Forelimb muscle (tissue), 1 donor: ENCODE measurements around the gene MTFR2. TPM values are rescaled to one million over a fixed set of nuclear protein-coding genes. Genes with fewer than 3 reads are reported as not detected.
A peak's percentile ranks its signal among the peaks of the same experiment; 100 is the strongest.

ENCODE experiments used
- DNase-seq: peaks from one replicate; pipeline ENCODE4 v3.0.0-alpha.2; 2013; ENCODE audit warnings: low read depth
- polyA plus RNA-seq: library from polyadenylated mRNA; unstranded; fragments of 120-200 nt; gene quantifications from one replicate; pipeline ENCODE4 v1.2.1, GENCODE V29; 2013; ENCODE audit not compliant: insufficient read length

Gene MTFR2
- polyA plus RNA-seq, result 1.1 TPM

GRCh38 chr6:136249811-136250685 lies at the start of gene MTFR2:
Gene MTFR2 (minus strand): TSS chr6:136250311. CDS start chr6:136249099, 1,212 bp downstream.
- peak; percentile 99 for DNase-seq

GRCh38 chr6:136294621-136295020 lies 44.5 kb upstream of the MTFR2 start:
- DNase-seq, result no peak

GRCh38 chr6:136290410-136291010 lies 40.4 kb upstream of the MTFR2 start:
- peak; percentile 69 for DNase-seq

GRCh38 chr6:136289579-136290409 lies 39.7 kb upstream of the MTFR2 start, which contains the start of gene BCLAF1:
Gene BCLAF1 (minus strand): TSS chr6:136289846. CDS start chr6:136279866, 9,980 bp downstream.
- peak; percentile 98 for DNase-seq

- peak; percentile 79 for DNase-seq
These were observed 39.1 kb upstream of the MTFR2 start for GRCh38 chr6:136289327-136289578.

GRCh38 chr6:136288566-136289326 lies 38.6 kb upstream of the MTFR2 start:
- DNase-seq, result peak; percentile 52

GRCh38 chr6:136284909-136285308 lies 34.8 kb upstream of the MTFR2 start:
- no peak for DNase-seq

GRCh38 chr6:136282906-136283305 lies 32.8 kb upstream of the MTFR2 start:
- no peak for DNase-seq

GRCh38 chr6:136280032-136280609 lies 30.0 kb upstream of the MTFR2 start:
- no peak for DNase-seq

- no peak for DNase-seq
These were observed 24.0 kb upstream of the MTFR2 start for GRCh38 chr6:136274062-136274461.

- no peak for DNase-seq
These were observed 15.0 kb upstream of the MTFR2 start for GRCh38 chr6:136265101-136265500.

- DNase-seq, result no peak
These were observed 12.8 kb upstream of the MTFR2 start for GRCh38 chr6:136262940-136263339.

- DNase-seq, result no peak
These were observed 4.8 kb upstream of the MTFR2 start for GRCh38 chr6:136254851-136255466.

- no peak for DNase-seq
These were observed 3.6 kb upstream of the MTFR2 start for GRCh38 chr6:136253734-136254133.

- DNase-seq, result no peak
These were observed 2.3 kb upstream of the MTFR2 start for GRCh38 chr6:136252441-136252840.

GRCh38 chr6:136251394-136251793 lies 1.3 kb upstream of the MTFR2 start:
- DNase-seq, result no peak

GRCh38 chr6:136250686-136251008 lies 536 bp upstream of the MTFR2 start:
- DNase-seq, result no peak

GRCh38 chr6:136249336-136249735 lies 775 bp downstream of the MTFR2 start:
- DNase-seq, result no peak

GRCh38 chr6:136244061-136244616 lies 6.0 kb downstream of the MTFR2 start:
- no peak for DNase-seq

- DNase-seq, result no peak
These were observed 13.4 kb downstream of the MTFR2 start for GRCh38 chr6:136236466-136237293.
